ENCODE measurements around the gene C10orf88. TPM values are rescaled to one million over a fixed set of nuclear protein-coding genes. Genes with fewer than 3 reads are reported as not detected.

Gene C10orf88
- total RNA-seq (10 to 100 TPM in 3 of 5 donors, 1 to 10 TPM in 2; 7.1 to 13.2 (median 11.5) TPM), total RNA-seq (4.5 to 21.1 (median 10.5) reads per million in 29 experiments)
- total RNA-seq (2013): 16.0 TPM

DNA sequence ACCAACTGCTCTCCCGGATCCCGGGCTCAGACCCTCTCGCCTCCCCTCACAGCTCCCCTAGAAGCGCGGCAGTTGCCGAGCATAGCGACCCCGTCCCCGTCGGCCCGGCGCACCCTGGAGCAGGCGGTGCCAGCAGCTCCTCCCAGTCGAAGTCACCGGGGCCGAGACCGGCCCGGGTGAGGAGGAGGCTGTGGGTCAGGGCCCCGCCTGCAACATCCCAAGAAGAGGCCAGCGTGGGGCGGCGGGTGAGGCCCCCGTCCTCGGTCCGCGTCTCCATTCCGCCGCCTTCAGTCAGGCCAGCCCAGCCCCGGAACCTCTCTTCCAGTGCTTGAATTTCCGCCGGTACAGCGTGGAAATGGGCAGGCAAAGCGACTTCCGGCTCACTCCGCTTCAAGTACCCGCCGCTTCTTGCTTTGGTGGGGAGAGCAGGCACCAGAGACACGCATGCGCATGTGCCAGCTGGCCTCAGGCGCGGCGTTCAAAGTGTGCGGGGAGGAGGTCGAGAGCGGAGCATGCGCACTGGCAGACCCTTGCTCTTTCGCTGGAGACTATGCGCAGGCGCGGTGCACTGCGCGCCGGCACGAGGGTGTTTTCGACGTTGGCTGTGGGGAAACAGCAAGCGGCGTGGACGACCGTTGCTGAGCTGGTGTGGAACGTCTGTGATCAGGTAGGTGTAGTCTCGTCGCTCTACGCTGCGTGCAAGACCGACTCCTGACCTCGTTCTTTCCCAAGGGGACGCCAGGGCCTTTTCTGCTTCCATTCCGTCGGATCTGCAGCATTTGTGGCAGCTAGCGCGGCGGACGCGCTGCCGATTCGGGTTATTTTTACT lies at the start of gene C10orf88:
TSS of gene C10orf88 (minus strand) at position 326 of the 829 bp plus-strand sequence. CDS start at position 277, 49 bp downstream.
- Mint-ChIP-seq H3K4me1 (peaks cover 36 to 47% (median 37%) of the 10 kb centered on the region in 3 donors), H3K27ac (peak within 1 kb of the TSS; percentile 75 to 88), H3K9me3 (peaks cover 0 to 8% (median 4%) of the 10 kb centered on the region in 3 donors), H3K27me3 (no peaks in the 10 kb centered on the region), H3K4me3 (peak within 1 kb of the TSS; percentile 83 to 91 (median 88)), H3K36me3 (peaks cover 18% of the 10 kb centered on the region)
- H3K4me1 ChIP-seq (ENCODE audit: control insufficient read depth in 1 of 2, extremely low read depth in 1 of 2, insufficient read depth in 2 of 2, low read length in 2 of 2): peaks cover 3 to 18% of the 10 kb centered on the region in 2 experiments
- peak within 1 kb of the TSS; percentile 74 to 89 for H3K4me3 ChIP-seq (ENCODE audit: control insufficient read depth in 1 of 2, extremely low read depth in 1 of 2, low read length in 1 of 2)
- 1% methylated on average over 62 of the region's 77 CpGs for WGBS (ENCODE audit: insufficient coverage)
- ChIA-PET CTCF (interaction anchor here (0.5 to 1.6 kb wide), 3 partner anchors 26 to 985 kb away, joined by 3 to 5 read pairs (median 5); partner anchors contain the start of gene PSTK (in 1 of the 2)), POLR2A (interaction anchor here in 1 of 2 donors (0.9 kb wide), 1 partner anchor 27 kb away, joined by 3 read pairs; no protein-coding TSS in a partner anchor)
- peaks cover 0 to 2% of the 10 kb centered on the region in 2 donors for H3K36me3 ChIP-seq (ENCODE audit: control insufficient read depth in 2 of 2, extremely low read depth in 1 of 2, insufficient read depth in 1 of 2, low read length in 1 of 2)
- ATAC-seq (replicated peaks in 1 of 4) (peak; percentile 94 to 99 (median 97)), DNase-seq (peak; percentile 90 to 99 (median 96))
- peak within 1 kb of the TSS; percentile 49 for H3K27ac ChIP-seq (ENCODE audit: low read length)
- H3K27me3 ChIP-seq (replicated peaks in 1 of 2; ENCODE audit: control insufficient read depth in 2 of 2, extremely low read depth in 1 of 2, insufficient read depth in 2 of 2, low read length in 1 of 2): peaks cover 0 to 2% of the 10 kb centered on the region in 2 experiments
- no peaks in the 10 kb centered on the region for H3K9me3 ChIP-seq

DNA sequence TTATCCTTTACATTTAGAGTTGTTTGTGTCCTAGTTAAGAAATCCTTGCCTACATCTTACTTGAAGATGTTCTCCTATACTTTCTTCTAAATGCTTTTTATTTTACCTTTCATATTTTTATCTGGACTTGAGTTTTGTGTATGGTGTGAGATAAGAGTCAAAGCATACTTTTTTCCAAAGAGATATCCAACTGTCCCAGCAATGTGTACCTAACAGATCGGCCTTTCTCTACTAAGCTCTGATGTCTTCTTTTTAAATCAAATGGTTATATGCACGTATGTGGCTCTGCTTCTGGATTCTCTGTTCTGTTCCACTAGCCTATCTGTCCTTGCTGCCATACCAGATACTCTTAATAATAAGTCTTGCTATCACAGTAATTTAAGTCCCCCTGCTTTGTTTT lies 47.3 kb upstream of the C10orf88 start:
- Mint-ChIP-seq H3K27me3 (no peaks in the 10 kb centered on the region), H3K36me3 (peaks cover 19% of the 10 kb centered on the region), H3K4me3 (no peak overlapping the region), H3K4me1 (peaks cover 61 to 71% (median 64%) of the 10 kb centered on the region in 3 donors), H3K9me3 (no peaks in the 10 kb centered on the region), H3K27ac (peak overlapping the region in 1 of 2 donors; percentile 49)
- DNase-seq (no peak), ATAC-seq (replicated peaks in 1 of 4) (no peak)
- peaks cover 0 to 31% of the 10 kb centered on the region in 2 donors for H3K36me3 ChIP-seq (ENCODE audit: control insufficient read depth in 2 of 2, extremely low read depth in 1 of 2, insufficient read depth in 1 of 2, low read length in 1 of 2)
- POLR2A ChIA-PET: no interaction called here
- CTCF ChIA-PET: interaction anchor here in 1 of 2 donors (0.5 to 0.6 kb wide), 2 partner anchors 23 to 42 kb away, joined by 3 to 6 read pairs; no protein-coding TSS in a partner anchor
- no peak overlapping the region for H3K4me3 ChIP-seq (ENCODE audit: control insufficient read depth in 1 of 2, extremely low read depth in 1 of 2, low read length in 1 of 2)
- H3K27ac ChIP-seq (ENCODE audit: low read length): no peak overlapping the region
- 90% methylated on average over 2 of the region's 2 CpGs for WGBS (ENCODE audit: insufficient coverage)
- no peaks in the 10 kb centered on the region for H3K9me3 ChIP-seq
- H3K4me1 ChIP-seq (ENCODE audit: control insufficient read depth in 1 of 2, extremely low read depth in 1 of 2, insufficient read depth in 2 of 2, low read length in 2 of 2): peaks cover 5 to 6% of the 10 kb centered on the region in 2 experiments
- no peaks in the 10 kb centered on the region for H3K27me3 ChIP-seq (replicated peaks in 1 of 2; ENCODE audit: control insufficient read depth in 2 of 2, extremely low read depth in 1 of 2, insufficient read depth in 2 of 2, low read length in 1 of 2)

DNA sequence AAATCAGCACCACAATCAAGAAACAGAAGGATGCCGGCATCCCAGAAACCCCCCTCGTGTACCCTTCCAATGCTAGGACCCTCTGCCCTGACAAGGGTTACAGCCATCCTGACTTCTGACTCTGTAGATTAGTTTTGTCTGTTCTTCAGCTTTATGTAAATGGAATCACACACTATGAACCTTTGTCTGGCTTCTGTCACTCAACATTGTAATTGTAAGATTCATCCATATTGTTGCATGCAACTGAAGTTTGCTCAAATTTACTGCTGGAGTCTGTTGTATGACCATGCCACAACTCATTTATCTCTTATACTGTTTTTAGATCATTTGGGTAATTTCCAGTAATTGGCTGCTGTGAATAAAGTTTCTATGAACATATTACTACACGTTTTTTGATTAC lies 46.1 kb upstream of the C10orf88 start:
- POLR2A ChIA-PET: no interaction called here
- no peak overlapping the region for H3K4me3 ChIP-seq (ENCODE audit: control insufficient read depth in 1 of 2, extremely low read depth in 1 of 2, low read length in 1 of 2)
- H3K4me1 ChIP-seq (ENCODE audit: control insufficient read depth in 1 of 2, extremely low read depth in 1 of 2, insufficient read depth in 2 of 2, low read length in 2 of 2): peaks cover 4 to 5% of the 10 kb centered on the region in 2 experiments
- no peaks in the 10 kb centered on the region for H3K9me3 ChIP-seq
- no CpG with 5 or more reads among the region's 3 CpGs for WGBS (ENCODE audit: insufficient coverage)
- peaks cover 0 to 39% of the 10 kb centered on the region in 2 donors for H3K36me3 ChIP-seq (ENCODE audit: control insufficient read depth in 2 of 2, extremely low read depth in 1 of 2, insufficient read depth in 1 of 2, low read length in 1 of 2)
- Mint-ChIP-seq H3K36me3 (peaks cover 23% of the 10 kb centered on the region), H3K4me1 (peaks cover 50 to 63% (median 56%) of the 10 kb centered on the region in 3 donors), H3K4me3 (no peak overlapping the region), H3K27me3 (no peaks in the 10 kb centered on the region), H3K27ac (peak overlapping the region; percentile 3 to 41), H3K9me3 (no peaks in the 10 kb centered on the region)
- DNase-seq (no peak), ATAC-seq (replicated peaks in 1 of 4) (no peak)
- no peaks in the 10 kb centered on the region for H3K27me3 ChIP-seq (replicated peaks in 1 of 2; ENCODE audit: control insufficient read depth in 2 of 2, extremely low read depth in 1 of 2, insufficient read depth in 2 of 2, low read length in 1 of 2)
- no peak overlapping the region for H3K27ac ChIP-seq (ENCODE audit: low read length)
- CTCF ChIA-PET: interaction anchor here in 1 of 2 donors (1.0 to 1.1 kb wide), 2 partner anchors 17 to 23 kb away, joined by 3 read pairs; no protein-coding TSS in a partner anchor

- POLR2A ChIA-PET: interaction anchor here (1.4 to 1.6 kb wide), 2 partner anchors 8 to 9 kb away, joined by 3 to 5 read pairs; partner anchors contain the start of gene IKZF5 (in 1 of the 2)
- DNase-seq (no peak), ATAC-seq (replicated peaks in 1 of 4) (no peak)
- no peak overlapping the region for H3K4me3 ChIP-seq (ENCODE audit: control insufficient read depth in 1 of 2, extremely low read depth in 1 of 2, low read length in 1 of 2)
- H3K9me3 ChIP-seq: no peaks in the 10 kb centered on the region
- WGBS (ENCODE audit: insufficient coverage): no CpG with 5 or more reads among the region's 3 CpGs
- peaks cover 0 to 45% of the 10 kb centered on the region in 2 donors for H3K36me3 ChIP-seq (ENCODE audit: control insufficient read depth in 2 of 2, extremely low read depth in 1 of 2, insufficient read depth in 1 of 2, low read length in 1 of 2)
- no peak overlapping the region for H3K4me3 Mint-ChIP-seq
- peaks cover 27% of the 10 kb centered on the region for H3K36me3 Mint-ChIP-seq
- no peak overlapping the region for H3K27ac ChIP-seq (ENCODE audit: low read length)
- H3K27me3 ChIP-seq (replicated peaks in 1 of 2; ENCODE audit: control insufficient read depth in 2 of 2, extremely low read depth in 1 of 2, insufficient read depth in 2 of 2, low read length in 1 of 2): no peaks in the 10 kb centered on the region
- H3K27me3 Mint-ChIP-seq: no peaks in the 10 kb centered on the region
- H3K9me3 Mint-ChIP-seq: no peaks in the 10 kb centered on the region
- H3K4me1 Mint-ChIP-seq: peaks cover 45 to 57% (median 57%) of the 10 kb centered on the region in 3 donors
- H3K4me1 ChIP-seq (ENCODE audit: control insufficient read depth in 1 of 2, extremely low read depth in 1 of 2, insufficient read depth in 2 of 2, low read length in 2 of 2): peaks cover 0 to 5% of the 10 kb centered on the region in 2 experiments
- CTCF ChIA-PET: interaction anchor here in 1 of 2 donors (0.6 to 1.1 kb wide), 3 partner anchors 17 to 1556 kb away, joined by 3 read pairs; no protein-coding TSS in a partner anchor
- peak overlapping the region; percentile 16 to 19 for H3K27ac Mint-ChIP-seq
These were observed 45.3 kb upstream of the C10orf88 start for GRCh38 chr10:122999347-122999746.

DNA sequence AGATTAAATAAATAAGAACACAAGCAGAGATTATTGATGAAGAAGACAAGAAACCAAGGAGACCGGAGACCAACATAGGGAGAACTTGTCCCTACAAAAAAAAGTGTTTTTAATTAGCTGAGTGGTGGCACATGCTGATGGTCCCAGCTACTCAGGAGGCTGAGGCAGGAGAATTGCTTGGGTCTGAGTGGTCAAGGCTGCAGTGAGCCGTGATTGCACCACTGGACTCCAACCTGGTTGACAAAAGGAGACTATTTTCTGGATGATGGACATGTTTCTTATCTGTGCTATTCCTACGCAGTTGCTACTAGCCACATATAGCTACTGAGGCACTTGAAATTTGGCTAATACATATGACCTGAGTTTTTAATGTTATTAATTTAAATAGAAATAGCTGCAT lies 44.9 kb upstream of the C10orf88 start:
- ChIA-PET POLR2A (interaction anchor here (1.4 to 1.6 kb wide), 2 partner anchors 8 to 9 kb away, joined by 3 to 5 read pairs; partner anchors contain the start of gene IKZF5 (in 1 of the 2)), CTCF (interaction anchor here in 1 of 2 donors (0.6 to 1.1 kb wide), 3 partner anchors 16 to 1557 kb away, joined by 3 read pairs; no protein-coding TSS in a partner anchor)
- H3K27me3 ChIP-seq (replicated peaks in 1 of 2; ENCODE audit: control insufficient read depth in 2 of 2, extremely low read depth in 1 of 2, insufficient read depth in 2 of 2, low read length in 1 of 2): no peaks in the 10 kb centered on the region
- Mint-ChIP-seq H3K4me1 (peaks cover 42 to 54% (median 53%) of the 10 kb centered on the region in 3 donors), H3K27me3 (no peaks in the 10 kb centered on the region), H3K27ac (peak overlapping the region; percentile 16 to 23), H3K36me3 (peaks cover 31% of the 10 kb centered on the region), H3K4me3 (no peak overlapping the region), H3K9me3 (no peaks in the 10 kb centered on the region)
- H3K9me3 ChIP-seq: no peaks in the 10 kb centered on the region
- peaks cover 2 to 49% of the 10 kb centered on the region in 2 donors for H3K36me3 ChIP-seq (ENCODE audit: control insufficient read depth in 2 of 2, extremely low read depth in 1 of 2, insufficient read depth in 1 of 2, low read length in 1 of 2)
- H3K27ac ChIP-seq (ENCODE audit: low read length): no peak overlapping the region
- ATAC-seq (replicated peaks in 1 of 4) (no peak), DNase-seq (no peak)
- 100% methylated on average over 2 of the region's 3 CpGs for WGBS (ENCODE audit: insufficient coverage)
- peaks cover 0 to 5% of the 10 kb centered on the region in 2 experiments for H3K4me1 ChIP-seq (ENCODE audit: control insufficient read depth in 1 of 2, extremely low read depth in 1 of 2, insufficient read depth in 2 of 2, low read length in 2 of 2)
- no peak overlapping the region for H3K4me3 ChIP-seq (ENCODE audit: control insufficient read depth in 1 of 2, extremely low read depth in 1 of 2, low read length in 1 of 2)

- peaks cover 34% of the 10 kb centered on the region for H3K36me3 Mint-ChIP-seq
- DNase-seq (no peak), ATAC-seq (replicated peaks in 1 of 4) (no peak)
- Histone ChIP-seq H3K4me3 (ENCODE audit: control insufficient read depth in 1 of 2, extremely low read depth in 1 of 2, low read length in 1 of 2) (no peak overlapping the region), H3K27ac (ENCODE audit: low read length) (no peak overlapping the region), H3K27me3 (replicated peaks in 1 of 2; ENCODE audit: control insufficient read depth in 2 of 2, extremely low read depth in 1 of 2, insufficient read depth in 2 of 2, low read length in 1 of 2) (no peaks in the 10 kb centered on the region), H3K4me1 (ENCODE audit: control insufficient read depth in 1 of 2, extremely low read depth in 1 of 2, insufficient read depth in 2 of 2, low read length in 2 of 2) (peaks cover 0 to 5% of the 10 kb centered on the region in 2 experiments), H3K36me3 (ENCODE audit: control insufficient read depth in 2 of 2, extremely low read depth in 1 of 2, insufficient read depth in 1 of 2, low read length in 1 of 2) (peaks cover 5 to 53% of the 10 kb centered on the region in 2 donors), H3K9me3 (no peaks in the 10 kb centered on the region)
- H3K4me3 Mint-ChIP-seq: no peak overlapping the region
- peak overlapping the region; percentile 23 to 28 for H3K27ac Mint-ChIP-seq
- CTCF ChIA-PET: no interaction called here
- POLR2A ChIA-PET: interaction anchor here (1.1 to 1.6 kb wide), 4 partner anchors 8 to 10 kb away, joined by 3 to 6 read pairs (median 4); partner anchors contain the start of gene IKZF5 (in 1 of the 2)
- WGBS (ENCODE audit: insufficient coverage): no CpG with 5 or more reads among the region's 6 CpGs
- H3K9me3 Mint-ChIP-seq: no peaks in the 10 kb centered on the region
- no peaks in the 10 kb centered on the region for H3K27me3 Mint-ChIP-seq
- H3K4me1 Mint-ChIP-seq: peaks cover 38 to 49% (median 49%) of the 10 kb centered on the region in 3 donors
These were observed 44.4 kb upstream of the C10orf88 start for GRCh38 chr10:122998360-122998917.

All from T-cell (primary cell).